Small intestine (tissue), 7 donors: ENCODE results near the gene SATB2. TPM values are rescaled to one million over a fixed set of nuclear protein-coding genes. Genes with fewer than 3 reads are reported as not detected.

Source experiments
- DNase-seq, 2 donors: peaks; one replicate each; pipeline versions ENCODE4 v3.0.0 to v3.0.0-alpha.2; 2013
- FAIRE-seq: peaks from 2 replicates; lab custom pipeline; 2012; peaks lifted over from hg19 to GRCh38; lab: Jason Lieb, UNC
- H3K27ac ChIP-seq, 3 donors: one replicate each; pipeline ENCODE4 v1.5.1; 2013; ENCODE audit warnings: low read length in 2 of 3, mild to moderate bottlenecking in 2 of 3, control low read depth in 1 of 3, inconsistent platforms in 1 of 3, low read depth in 1 of 3, moderate library complexity in 1 of 3
- H3K27me3 ChIP-seq, 3 donors: one replicate each; pipeline ENCODE4 v1.6.1; 2013; ENCODE audit warnings: low read length in 3 of 3, inconsistent platforms in 1 of 3; ENCODE audit not compliant: control insufficient read depth in 3 of 3, insufficient read depth in 3 of 3
- H3K36me3 ChIP-seq, 3 donors: one replicate each; pipeline ENCODE4 v1.6.1; 2013; ENCODE audit warnings: low read length in 3 of 3, inconsistent platforms in 1 of 3, low read depth in 1 of 3, mild to moderate bottlenecking in 1 of 3, moderate library complexity in 1 of 3; ENCODE audit not compliant: control insufficient read depth in 3 of 3, insufficient read depth in 2 of 3
- H3K4me1 ChIP-seq, 3 donors: one replicate each; pipeline ENCODE4 v1.6.1; 2013; ENCODE audit warnings: low read length in 2 of 3, inconsistent platforms in 1 of 3, low read depth in 1 of 3, mild to moderate bottlenecking in 1 of 3, moderate library complexity in 1 of 3; ENCODE audit not compliant: control insufficient read depth in 3 of 3, insufficient read depth in 2 of 3
- H3K4me3 ChIP-seq, 3 donors: one replicate each; pipeline ENCODE4 v1.5.1; 2013; ENCODE audit warnings: low read length in 3 of 3, control low read depth in 1 of 3, inconsistent platforms in 1 of 3, low read depth in 1 of 3, mild to moderate bottlenecking in 1 of 3, moderate library complexity in 1 of 3
- H3K9me3 ChIP-seq, 2 donors: one replicate each; pipeline ENCODE4 v1.6.1; 2013; ENCODE audit warnings: low read depth in 1 of 2, low read length in 1 of 2; ENCODE audit not compliant: control insufficient read depth in 2 of 2, insufficient read depth in 1 of 2
- WGBS, 3 donors: extraction: QIAGEN DNeasy Blood & Tissue Kit; methylation state at CpG; one replicate each; pipeline ENCODE4 v1.1.7; 2013; 5-methylcytosine and 5-hydroxymethylcytosine counted together
- polyA plus RNA-seq, 4 donors: library from polyadenylated mRNA; stranded (reverse) in 3 of 4; unstranded in 1 of 4; fragments of 200-250 nt in 3 of 4; fragments of 120-200 nt in 1 of 4; gene quantifications; one replicate each; pipeline versions ENCODE4 v1.2.1 to v1.2.3, GENCODE V29; 2013
- donor health status: healthy with polysubstance abuse.
- donor health status: control.
- donor health status: control.
- donor health status: Bipolar disorder and iron deficiency.
- donor health status: healthy.

SATB2 gene
- polyA plus RNA-seq, 4 donors: 1.5 to 33.9 (median 2.0) TPM

- Histone ChIP-seq H3K27ac (peak overlapping the region in 1 of 3 donors; percentile 2), H3K4me1 (peaks cover 6 to 17% (median 7%) of the 10 kb centered on the region in 3 donors), H3K9me3 (no peaks in the 10 kb centered on the region), H3K27me3 (peaks cover 13 to 91% (median 59%) of the 10 kb centered on the region in 3 donors), H3K4me3 (peak overlapping the region in 1 of 3 donors; percentile 48), H3K36me3 (no peaks in the 10 kb centered on the region)
- FAIRE-seq (no peak), DNase-seq (no peak)
- WGBS, 3 donors: 5 to 8% (median 5%) methylated on average over 30 of the region's 30 CpGs
Observed at GRCh38 chr2:199469514-199470360, 12.0 kb upstream of the SATB2 start.

GRCh38 chr2:199468561-199469513, 11.1 kb upstream of the SATB2 start:
- Histone ChIP-seq H3K36me3 (no peaks in the 10 kb centered on the region), H3K27ac (peak overlapping the region in 1 of 3 donors; percentile 33), H3K27me3 (peaks cover 16 to 91% (median 68%) of the 10 kb centered on the region in 3 donors), H3K4me1 (peaks cover 8 to 20% (median 13%) of the 10 kb centered on the region in 3 donors), H3K9me3 (no peaks in the 10 kb centered on the region), H3K4me3 (peak overlapping the region; percentile 16 to 48 (median 26))
- no peak for DNase-seq
- 5 to 9% (median 6%) methylated on average over 52 to 55 of the region's 55 CpGs for WGBS, 3 donors
- FAIRE-seq: no peak

GRCh38 chr2:199467066-199467822, 9.5 kb upstream of the SATB2 start:
- WGBS, 3 donors: 9 to 12% (median 11%) methylated on average over 23 of the region's 23 CpGs
- Histone ChIP-seq H3K27me3 (peaks cover 17 to 98% (median 72%) of the 10 kb centered on the region in 3 donors), H3K4me1 (peaks cover 11 to 30% (median 13%) of the 10 kb centered on the region in 3 donors)

GRCh38 chr2:199466692-199467065, 8.9 kb upstream of the SATB2 start:
- FAIRE-seq (no peak), DNase-seq (no peak)
- WGBS, 3 donors: 3 to 14% (median 12%) methylated on average over 6 of the region's 6 CpGs
- H3K4me1 ChIP-seq: peaks cover 11 to 30% (median 13%) of the 10 kb centered on the region in 3 donors
- H3K4me3 ChIP-seq: no peak overlapping the region
- H3K27me3 ChIP-seq: peaks cover 20 to 99% (median 75%) of the 10 kb centered on the region in 3 donors
- H3K36me3 ChIP-seq: no peaks in the 10 kb centered on the region
- H3K9me3 ChIP-seq: no peaks in the 10 kb centered on the region
- H3K27ac ChIP-seq: no peak overlapping the region

More at GRCh38 chr2:199467066-199467822, 9.5 kb upstream of the SATB2 start:
- Histone ChIP-seq H3K36me3 (no peaks in the 10 kb centered on the region), H3K27ac (no peak overlapping the region), H3K4me3 (no peak overlapping the region), H3K9me3 (no peaks in the 10 kb centered on the region)
- DNase-seq (no peak), FAIRE-seq (no peak)

GRCh38 chr2:199465988-199466691, 8.4 kb upstream of the SATB2 start:
- H3K4me1 ChIP-seq: peaks cover 8 to 29% (median 13%) of the 10 kb centered on the region in 3 donors
- H3K36me3 ChIP-seq: no peaks in the 10 kb centered on the region
- DNase-seq (no peak), FAIRE-seq (no peak)
- H3K27ac ChIP-seq: no peak overlapping the region
- no peak overlapping the region for H3K4me3 ChIP-seq
- H3K9me3 ChIP-seq: no peaks in the 10 kb centered on the region
- peaks cover 21 to 98% (median 73%) of the 10 kb centered on the region in 3 donors for H3K27me3 ChIP-seq
- WGBS, 3 donors: 15 to 24% (median 15%) methylated on average over 11 of the region's 11 CpGs

GRCh38 chr2:199465390-199465789, 7.7 kb upstream of the SATB2 start:
- peaks cover 18 to 95% (median 67%) of the 10 kb centered on the region in 3 donors for H3K27me3 ChIP-seq
- FAIRE-seq: no peak
- H3K4me3 ChIP-seq: no peak overlapping the region
- H3K4me1 ChIP-seq: peaks cover 6 to 23% (median 13%) of the 10 kb centered on the region in 3 donors
- no peak for DNase-seq
- no peaks in the 10 kb centered on the region for H3K36me3 ChIP-seq
- H3K9me3 ChIP-seq: no peaks in the 10 kb centered on the region
- no peak overlapping the region for H3K27ac ChIP-seq
- WGBS, 3 donors: 11 to 17% (median 13%) methylated on average over 5 of the region's 5 CpGs

GRCh38 chr2:199464606-199465352, 7.0 kb upstream of the SATB2 start:
- FAIRE-seq (no peak), DNase-seq (no peak)
- H3K4me1 ChIP-seq: peaks cover 6 to 25% (median 13%) of the 10 kb centered on the region in 3 donors
- peaks cover 18 to 95% (median 61%) of the 10 kb centered on the region in 3 donors for H3K27me3 ChIP-seq
- H3K27ac ChIP-seq: no peak overlapping the region
- no peaks in the 10 kb centered on the region for H3K36me3 ChIP-seq
- no peaks in the 10 kb centered on the region for H3K9me3 ChIP-seq
- H3K4me3 ChIP-seq: peak overlapping the region in 1 of 3 donors; percentile 54
- 5 to 8% (median 7%) methylated on average over 43 to 46 of the region's 46 CpGs for WGBS, 3 donors
